Measurements from ENCODE around the gene FAM50A. TPM values are rescaled to one million over a fixed set of nuclear protein-coding genes. Genes with fewer than 3 reads are reported as not detected.

Gene FAM50A
- total RNA-seq, 2 experiments from 2014 or later, result 30.8 to 55.1 TPM

- Histone ChIP-seq H3K4me1 (ENCODE audit: insufficient read depth, low read length, poor library complexity, severe bottlenecking) (peaks cover 68% of the 10 kb centered on the region), H3K36me3 (ENCODE audit: insufficient read depth, low read length) (peaks cover 27% of the 10 kb centered on the region), H4K20me1 (ENCODE audit: insufficient read depth, low read length) (no peaks in the 10 kb centered on the region), H3K79me2 (ENCODE audit: insufficient read depth, low read depth, low read length) (peaks cover 16% of the 10 kb centered on the region), H3K9me2 (ENCODE audit: insufficient read depth, low read length) (no peaks in the 10 kb centered on the region), H3K4me3 (ENCODE audit: low read depth, low read length, poor library complexity, severe bottlenecking) (peak overlapping the region; percentile 98), H3K9me3 (ENCODE audit: low read length) (no peaks in the 10 kb centered on the region), H3K4me2 (ENCODE audit: low read length) (peak overlapping the region; percentile 79), H2AFZ (ENCODE audit: low read length) (no peak overlapping the region), H3K27ac (ENCODE audit: low read depth, low read length, poor library complexity, severe bottlenecking) (no peak overlapping the region)
- BruUV-seq (replicated peaks), result no TSS peak
- ChIA-PET CTCF (ENCODE audit: unreplicated experiment) (no interaction called here), POLR2A (interaction anchor here (0.6 kb wide), 2 partner anchors 10 to 15 kb away, joined by 7 to 9 read pairs; no protein-coding TSS in a partner anchor)
- intact Hi-C loops (cut with micrococcal nuclease; ENCODE audit: unreplicated experiment), result loop anchor here (5.0 kb wide), 2 partner anchors 43 to 72 kb away; partner anchors contain the start of gene TAFAZZIN
- TF ChIP-seq EZH2phosphoT487 (IDR thresholded peaks at IDR 0.05; ENCODE audit: borderline replicate concordance, low read depth, low read length), result no peak
- no peak for DNase-seq (ENCODE audit: low spot score)
Observed at GRCh38 chrX:154484255-154485149, 40.6 kb downstream of the FAM50A start.

GRCh38 chrX:154485150-154486051 lies 41.5 kb downstream of the FAM50A start:
- H3K9me3 ChIP-seq (ENCODE audit: low read length), result no peaks in the 10 kb centered on the region
- POLR2A ChIA-PET, result interaction anchor here (0.6 to 1.2 kb wide), 3 partner anchors 9 to 42 kb away, joined by 7 to 9 read pairs (median 8); no protein-coding TSS in a partner anchor
- CTCF ChIA-PET (ENCODE audit: unreplicated experiment), result no interaction called here
- H2AFZ ChIP-seq (ENCODE audit: low read length), result no peak overlapping the region
- no peak for TF ChIP-seq CTCF (conservative IDR thresholded peaks at IDR 0.05; ENCODE audit: low read length)
- no peak for TF ChIP-seq EZH2phosphoT487 (IDR thresholded peaks at IDR 0.05; ENCODE audit: borderline replicate concordance, low read depth, low read length)
- H3K4me3 ChIP-seq (ENCODE audit: low read depth, low read length, poor library complexity, severe bottlenecking), result peak overlapping the region; percentile 98
- H3K36me3 ChIP-seq (ENCODE audit: insufficient read depth, low read length), result peaks cover 27% of the 10 kb centered on the region
- H3K79me2 ChIP-seq (ENCODE audit: insufficient read depth, low read depth, low read length), result peaks cover 16% of the 10 kb centered on the region
- H3K4me2 ChIP-seq (ENCODE audit: low read length), result peak overlapping the region; percentile 79
- no peaks in the 10 kb centered on the region for H3K9me2 ChIP-seq (ENCODE audit: insufficient read depth, low read length)
- BruUV-seq (replicated peaks), result no TSS peak
- peak overlapping the region; percentile 61 for H3K27ac ChIP-seq (ENCODE audit: low read depth, low read length, poor library complexity, severe bottlenecking)
- no peaks in the 10 kb centered on the region for H4K20me1 ChIP-seq (ENCODE audit: insufficient read depth, low read length)
- intact Hi-C loops (cut with micrococcal nuclease; ENCODE audit: unreplicated experiment), result loop anchor here (5.0 kb wide), 1 partner anchor 42 kb away; no protein-coding TSS in a partner anchor
- H3K4me1 ChIP-seq (ENCODE audit: insufficient read depth, low read length, poor library complexity, severe bottlenecking), result peaks cover 61% of the 10 kb centered on the region
- DNase-seq (ENCODE audit: low spot score), result no peak

GRCh38 chrX:154486052-154486395 lies 42.1 kb downstream of the FAM50A start:
- TF ChIP-seq EZH2phosphoT487 (IDR thresholded peaks at IDR 0.05; ENCODE audit: borderline replicate concordance, low read depth, low read length) (no peak), CTCF (conservative IDR thresholded peaks at IDR 0.05; ENCODE audit: low read length) (no peak)

More at GRCh38 chrX:154486052-154486395, 42.1 kb downstream of the FAM50A start:
- Histone ChIP-seq H3K79me2 (ENCODE audit: insufficient read depth, low read depth, low read length) (peaks cover 16% of the 10 kb centered on the region), H3K9me2 (ENCODE audit: insufficient read depth, low read length) (no peaks in the 10 kb centered on the region), H3K9me3 (ENCODE audit: low read length) (no peaks in the 10 kb centered on the region), H3K27ac (ENCODE audit: low read depth, low read length, poor library complexity, severe bottlenecking) (peak overlapping the region; percentile 61), H3K4me1 (ENCODE audit: insufficient read depth, low read length, poor library complexity, severe bottlenecking) (peaks cover 54% of the 10 kb centered on the region), H2AFZ (ENCODE audit: low read length) (no peak overlapping the region), H3K4me3 (ENCODE audit: low read depth, low read length, poor library complexity, severe bottlenecking) (peak overlapping the region; percentile 98), H3K36me3 (ENCODE audit: insufficient read depth, low read length) (peaks cover 27% of the 10 kb centered on the region), H4K20me1 (ENCODE audit: insufficient read depth, low read length) (no peaks in the 10 kb centered on the region), H3K4me2 (ENCODE audit: low read length) (peak overlapping the region; percentile 79)
- ChIA-PET POLR2A (interaction anchor here (1.2 kb wide), 1 partner anchor 41 kb away, joined by 8 read pairs; no protein-coding TSS in a partner anchor), CTCF (ENCODE audit: unreplicated experiment) (no interaction called here)
- intact Hi-C loops (cut with micrococcal nuclease; ENCODE audit: unreplicated experiment), result loop anchor here (5.0 kb wide), 1 partner anchor 41 kb away; no protein-coding TSS in a partner anchor
- BruUV-seq (replicated peaks), result no TSS peak
- DNase-seq (ENCODE audit: low spot score), result peak; percentile 47
